Prostate gland (tissue), 2 donors: Measurements from ENCODE around the gene MAD1L1. TPM values are rescaled to one million over a fixed set of nuclear protein-coding genes. Genes with fewer than 3 reads are reported as not detected.

Experiments used
- DNase-seq: peaks from one replicate; pipeline ENCODE4 v3.0.0-alpha.2; 2019; ENCODE audit warnings: low spot score
- H3K27ac ChIP-seq, 2 donors: fragments of 200-600 bp; sonication (generic); 2 replicates each; pipeline ENCODE4 v1.5.1; 2017 to 2019
- H3K27me3 ChIP-seq: fragments of 200-600 bp; sonication (generic); replicated peaks from 2 replicates; pipeline ENCODE4 v1.5.1; 2019; ENCODE audit not compliant: insufficient read depth
- H3K36me3 ChIP-seq, 2 donors: fragments of 200-600 bp; sonication (generic); 1 replicate in 1 of 2; 2 replicates in 1 of 2; pipeline versions ENCODE4 v1.5.1 to v1.8.1; 2017 to 2019
- H3K4me1 ChIP-seq: fragments of 200-600 bp; sonication (generic); replicated peaks from 2 replicates; pipeline ENCODE4 v1.5.1; 2019
- H3K4me3 ChIP-seq, 2 donors: fragments of 200-600 bp; sonication (generic); 2 replicates each; pipeline ENCODE4 v1.5.1; 2017 to 2019
- H3K9me3 ChIP-seq: fragments of 200-600 bp; sonication (generic); 2 replicates; pipeline ENCODE4 v1.5.1; 2017
- CTCF ChIP-seq, 4 experiments: fragments of 200-600 bp in 2 of 4; fragments of 450-650 bp in 2 of 4; sonication (generic) in 2 of 4; IDR thresholded peaks; 1 replicate in 3 of 4; 2 replicates in 1 of 4; pipeline ENCODE4 v1.5.1; 2016 to 2019; ENCODE audit warnings: antibody characterized with exemption in 4 of 4, mild to moderate bottlenecking in 2 of 4, moderate library complexity in 2 of 4
- POLR2A ChIP-seq: fragments of 450-650 bp; IDR thresholded peaks from one replicate; pipeline ENCODE4 v1.6.1; 2016; ENCODE audit warnings: antibody characterized with exemption, mild to moderate bottlenecking
- POLR2AphosphoS5 ChIP-seq: sonication (generic); formaldehyde crosslinking; IDR thresholded peaks from one replicate; pipeline ENCODE4 v1.6.1; 2017; ENCODE audit warnings: antibody characterized with exemption
- WGBS: methylation state at CpG from one replicate; pipeline ENCODE4 v1.1.5; 2018; 5-methylcytosine and 5-hydroxymethylcytosine counted together
- intact Hi-C: fragments of 100-400 bp; cut with DNase I; formaldehyde crosslinking; loops from one replicate; pipeline ENCODE4 v1.14.2; 2022
- total RNA-seq, 2 donors: library from RNA; depleted of rRNA; stranded (reverse); fragments of >200 nt; gene quantifications; one replicate each; pipeline ENCODE4 v1.1.0, GENCODE V29; 2016

The MAD1L1 gene
- total RNA-seq, 2 donors from 2014 or later: 79.3 to 91.9 TPM

GRCh38 chr7:1985042-1985441 lies 247.7 kb downstream of the MAD1L1 start:
- Histone ChIP-seq H3K27ac (no peak overlapping the region), H3K4me3 (no peak overlapping the region), H3K36me3 (no peaks in the 10 kb centered on the region), H3K27me3 (no peaks in the 10 kb centered on the region), H3K9me3 (no peaks in the 10 kb centered on the region), H3K4me1 (no peaks in the 10 kb centered on the region)
- TF ChIP-seq POLR2A: no peak
- TF ChIP-seq POLR2AphosphoS5: no peak
- no peak for TF ChIP-seq CTCF (IDR thresholded peaks at IDR 0.05)
- no peak for DNase-seq
- intact Hi-C loops: no loop called here
- WGBS: 93% methylated on average over 13 of the region's 13 CpGs

- Histone ChIP-seq H3K4me1 (no peaks in the 10 kb centered on the region), H3K36me3 (no peaks in the 10 kb centered on the region), H3K27me3 (no peaks in the 10 kb centered on the region), H3K4me3 (no peak overlapping the region), H3K27ac (no peak overlapping the region), H3K9me3 (no peaks in the 10 kb centered on the region)
- DNase-seq: no peak
- TF ChIP-seq POLR2AphosphoS5 (no peak), POLR2A (no peak), CTCF (IDR thresholded peaks at IDR 0.05) (no peak)
- intact Hi-C loops: no loop called here
- WGBS: 82% methylated on average over 6 of the region's 6 CpGs
Measured at GRCh38 chr7:1981878-1982230, 250.9 kb downstream of the MAD1L1 start.

GRCh38 chr7:1981201-1981877 lies 251.4 kb downstream of the MAD1L1 start:
- H3K4me3 ChIP-seq: no peak overlapping the region
- intact Hi-C loops: no loop called here
- H3K27me3 ChIP-seq: no peaks in the 10 kb centered on the region
- H3K9me3 ChIP-seq: no peaks in the 10 kb centered on the region
- DNase-seq: no peak
- 85% methylated on average over 19 of the region's 19 CpGs for WGBS
- no peak overlapping the region for H3K27ac ChIP-seq
- no peaks in the 10 kb centered on the region for H3K4me1 ChIP-seq
- no peak for TF ChIP-seq CTCF (IDR thresholded peaks at IDR 0.05)
- TF ChIP-seq POLR2AphosphoS5: no peak
- TF ChIP-seq POLR2A: no peak
- peaks cover 0 to under 1% of the 10 kb centered on the region in 2 donors for H3K36me3 ChIP-seq

GRCh38 chr7:1979591-1980560 lies 252.9 kb downstream of the MAD1L1 start:
- WGBS: 79% methylated on average over 40 of the region's 40 CpGs
- Histone ChIP-seq H3K4me3 (no peak overlapping the region), H3K27me3 (no peaks in the 10 kb centered on the region), H3K9me3 (no peaks in the 10 kb centered on the region), H3K4me1 (no peaks in the 10 kb centered on the region), H3K27ac (no peak overlapping the region), H3K36me3 (peaks cover 0 to 5% of the 10 kb centered on the region in 2 donors)
- peak; percentile 8 for DNase-seq
- intact Hi-C loops: no loop called here
- no peak for TF ChIP-seq POLR2A
- no peak for TF ChIP-seq CTCF (IDR thresholded peaks at IDR 0.05)
- TF ChIP-seq POLR2AphosphoS5: no peak
